Subcutaneous adipose tissue (tissue), 4 donors: Measurements from ENCODE around the gene GSTO1. TPM values are rescaled to one million over a fixed set of nuclear protein-coding genes. Genes with fewer than 3 reads are reported as not detected.

Experiments used
- total RNA-seq, 4 donors: library from RNA; depleted of rRNA; stranded (reverse); fragments of >200 nt; gene quantifications; one replicate each; pipeline ENCODE4 v1.1.0, GENCODE V29; 2016
- TF ChIP-seq, protein P1 (sequence below): fragments of 450-650 bp; IDR thresholded peaks from one replicate; pipeline ENCODE4 v1.5.1; 2016; ENCODE audit warnings: low read depth, mild to moderate bottlenecking, control low read depth, antibody characterized with exemption, moderate library complexity

The GSTO1 gene
- total RNA-seq, 4 donors from 2014 or later = 48.8 to 203 (median 88.0) TPM

DNA sequence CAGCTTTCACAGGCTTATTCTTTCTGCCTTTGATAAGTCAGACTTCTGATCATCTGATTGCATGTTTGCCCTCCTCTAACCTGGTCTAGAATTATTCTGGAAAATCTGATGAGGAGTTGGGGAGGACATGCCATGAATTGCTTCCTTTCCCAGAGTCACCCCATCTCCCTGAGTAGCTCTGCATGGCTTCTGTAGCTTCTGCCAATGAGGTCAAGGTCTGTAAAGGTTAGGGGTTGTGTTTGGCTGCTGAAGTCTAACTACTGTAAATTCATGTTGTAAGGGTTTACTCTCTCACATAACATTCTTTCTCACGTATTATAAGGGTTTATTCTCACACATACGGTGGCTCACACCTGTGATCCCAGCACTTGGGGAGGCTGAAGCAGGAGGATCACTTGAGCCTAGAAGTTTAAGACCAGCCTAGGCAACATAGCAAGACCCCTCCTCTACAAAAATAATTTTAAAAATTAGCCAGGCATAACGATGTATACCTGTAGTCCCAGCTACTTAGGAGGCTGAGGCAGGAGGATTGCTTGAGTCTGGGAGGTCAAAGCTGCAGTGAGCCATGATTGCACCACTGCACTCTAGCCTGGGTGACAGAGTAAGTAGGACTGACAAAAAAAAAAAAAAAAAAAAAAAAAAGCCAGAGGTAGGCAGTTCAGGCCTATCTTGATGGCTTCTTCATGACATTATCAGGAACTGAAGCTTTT lies 25.0 kb downstream of the GSTO1 start:
- TF ChIP-seq, protein P1, sequence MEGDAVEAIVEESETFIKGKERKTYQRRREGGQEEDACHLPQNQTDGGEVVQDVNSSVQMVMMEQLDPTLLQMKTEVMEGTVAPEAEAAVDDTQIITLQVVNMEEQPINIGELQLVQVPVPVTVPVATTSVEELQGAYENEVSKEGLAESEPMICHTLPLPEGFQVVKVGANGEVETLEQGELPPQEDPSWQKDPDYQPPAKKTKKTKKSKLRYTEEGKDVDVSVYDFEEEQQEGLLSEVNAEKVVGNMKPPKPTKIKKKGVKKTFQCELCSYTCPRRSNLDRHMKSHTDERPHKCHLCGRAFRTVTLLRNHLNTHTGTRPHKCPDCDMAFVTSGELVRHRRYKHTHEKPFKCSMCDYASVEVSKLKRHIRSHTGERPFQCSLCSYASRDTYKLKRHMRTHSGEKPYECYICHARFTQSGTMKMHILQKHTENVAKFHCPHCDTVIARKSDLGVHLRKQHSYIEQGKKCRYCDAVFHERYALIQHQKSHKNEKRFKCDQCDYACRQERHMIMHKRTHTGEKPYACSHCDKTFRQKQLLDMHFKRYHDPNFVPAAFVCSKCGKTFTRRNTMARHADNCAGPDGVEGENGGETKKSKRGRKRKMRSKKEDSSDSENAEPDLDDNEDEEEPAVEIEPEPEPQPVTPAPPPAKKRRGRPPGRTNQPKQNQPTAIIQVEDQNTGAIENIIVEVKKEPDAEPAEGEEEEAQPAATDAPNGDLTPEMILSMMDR = no peak

DNA sequence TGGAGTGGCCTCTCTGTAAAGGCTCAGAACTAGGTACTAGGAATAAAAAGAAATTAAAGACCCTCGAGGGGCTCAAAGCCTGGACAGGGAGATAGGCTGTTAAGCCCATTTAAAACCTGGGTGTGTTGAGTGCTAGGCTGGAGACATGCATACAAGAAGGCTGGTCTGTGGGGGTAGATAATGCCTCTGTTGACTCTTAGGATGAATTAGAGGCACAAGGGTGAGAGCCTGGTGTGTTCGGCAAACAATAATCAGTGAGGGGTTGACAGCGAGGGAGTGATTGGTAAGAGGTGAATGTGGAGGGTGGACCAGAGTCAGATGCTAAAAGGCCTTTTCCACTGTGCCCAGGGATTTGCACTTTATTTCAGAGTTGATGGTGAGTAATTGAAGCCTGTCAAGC lies 27.0 kb downstream of the GSTO1 start:
- TF ChIP-seq, protein P1 = no peak

DNA sequence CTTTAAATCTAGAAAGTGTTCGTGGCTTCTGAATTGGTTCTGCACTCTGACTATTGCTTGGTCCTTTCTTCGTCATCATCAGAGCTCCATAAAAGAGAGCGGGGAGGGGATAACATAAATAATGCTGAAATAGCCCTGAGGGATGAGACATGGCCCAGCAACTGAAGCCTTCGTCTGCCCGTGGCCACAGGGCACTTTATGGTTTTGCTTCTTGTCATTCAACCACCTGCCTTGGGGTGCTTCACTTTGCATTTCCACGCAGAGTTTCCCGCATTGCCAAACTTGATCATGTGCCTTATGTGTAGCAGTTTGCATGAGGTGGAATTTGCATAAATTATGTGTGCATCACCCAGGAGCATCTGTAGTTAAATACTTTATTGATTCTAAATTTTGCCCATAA lies 30.2 kb downstream of the GSTO1 start:
- TF ChIP-seq, protein P1 = no peak

DNA sequence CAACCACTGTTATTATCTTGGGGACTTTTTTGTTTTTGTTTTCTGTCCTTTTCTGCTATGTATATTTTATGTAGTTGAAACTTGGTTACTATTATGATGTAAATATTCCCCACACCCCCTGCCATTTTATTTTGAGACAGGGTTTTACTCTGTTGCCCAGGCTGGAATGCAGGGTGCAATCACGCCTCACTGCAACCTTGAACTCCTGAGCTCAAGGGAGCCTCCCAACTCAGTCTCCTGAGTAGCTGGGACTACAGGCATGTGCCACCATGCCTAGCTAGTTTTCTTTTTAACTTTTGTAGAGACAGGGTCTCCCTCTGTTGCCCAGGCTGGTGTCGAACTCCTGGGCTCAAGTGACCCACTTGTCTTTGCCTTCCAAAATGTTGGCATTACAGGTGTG lies 32.2 kb downstream of the GSTO1 start:
- TF ChIP-seq, protein P1 = no peak

DNA sequence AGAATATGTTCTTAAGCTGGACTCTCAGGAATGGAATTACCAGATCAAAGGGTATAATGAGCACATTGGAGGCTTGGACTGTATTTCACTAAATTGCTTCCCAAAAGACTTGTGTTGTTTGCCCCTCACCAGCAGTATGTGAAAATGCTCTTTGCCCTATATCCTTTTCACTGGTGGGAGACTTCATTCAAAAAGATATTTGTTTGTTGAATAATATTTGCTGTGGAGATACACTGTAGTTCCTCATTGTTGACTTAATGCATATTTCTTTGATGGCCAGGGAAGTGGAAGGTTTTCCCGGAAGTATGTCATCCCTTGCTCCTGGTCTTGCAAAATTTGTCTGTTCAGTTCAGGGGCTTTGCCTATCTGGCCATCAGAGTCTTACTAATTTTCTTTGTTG lies 33.7 kb downstream of the GSTO1 start:
- TF ChIP-seq, protein P1 = no peak

DNA sequence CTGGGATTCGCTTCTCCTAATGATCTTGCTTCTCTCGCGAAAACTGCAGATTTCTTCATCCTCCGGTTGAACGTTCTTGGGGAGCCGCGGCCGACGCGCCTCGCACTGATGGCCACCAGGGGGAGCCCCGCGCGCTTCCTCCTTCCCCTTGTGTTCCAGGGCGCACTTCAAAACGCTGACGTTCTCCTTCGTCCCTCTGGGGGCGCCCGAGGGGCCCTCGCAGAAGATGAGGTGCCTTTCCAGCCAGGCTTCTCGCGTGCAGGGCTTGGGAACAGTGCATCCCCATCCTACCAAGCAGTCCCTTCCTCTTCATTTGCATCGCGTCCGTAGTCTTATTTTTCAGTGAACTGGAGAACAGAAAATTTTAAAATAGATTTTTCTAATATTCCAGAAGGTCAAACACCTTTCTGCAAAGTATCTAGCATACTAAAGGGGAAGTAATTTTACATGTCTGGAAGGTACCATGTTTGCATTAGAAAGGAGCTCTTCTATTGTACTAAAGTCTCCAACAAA lies 36.8 kb downstream of the GSTO1 start:
- TF ChIP-seq, protein P1 = no peak

DNA sequence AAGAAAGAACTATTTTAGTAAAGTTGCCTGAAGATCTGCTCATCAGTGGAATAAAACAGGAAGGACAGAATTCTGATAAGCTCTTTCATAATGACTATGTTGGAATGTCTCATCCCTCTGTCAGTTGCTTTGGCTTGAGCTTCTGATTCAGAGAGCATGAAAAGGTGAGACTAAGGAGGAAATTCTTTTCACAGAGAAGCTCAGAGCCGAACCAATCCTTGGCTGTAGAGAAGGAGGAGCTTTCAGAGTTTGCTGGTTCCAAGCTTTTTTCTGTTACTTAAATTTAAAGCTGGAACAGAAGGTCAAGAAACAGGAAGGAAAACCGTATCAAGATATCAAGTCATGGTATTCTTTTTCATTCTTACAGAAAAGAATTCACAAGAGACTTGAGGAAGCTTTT lies 38.3 kb downstream of the GSTO1 start:
- TF ChIP-seq, protein P1 = no peak
